ENCODE data around the gene HES7.

- TF ChIP-seq CTCF (IDR thresholded peaks at IDR 0.05; ENCODE audit: borderline replicate concordance, extremely low read depth, low read length, poor library complexity, severe bottlenecking) (peak; percentile 55), EZH2 (IDR thresholded peaks at IDR 0.05; ENCODE audit: borderline replicate concordance, low read depth, low read length, severe bottlenecking) (no peak)
These were observed 2.1 kb downstream of the HES7 start for GRCh38 chr17:8121681-8122421.
